Esophagus muscularis mucosa (tissue), 4 donors: Measurements from ENCODE around the gene DGCR8. TPM values are rescaled to one million over a fixed set of nuclear protein-coding genes. Genes with fewer than 3 reads are reported as not detected.

Source experiments
- DNase-seq: peaks from one replicate; pipeline ENCODE4 v3.0.0-alpha.2; 2017; ENCODE audit errors: extremely low spot score
- H3K27ac ChIP-seq, 4 donors: fragments of 200-600 bp; sonication (generic); replicated peaks in 1 of 4; 1 replicate in 3 of 4; 2 replicates in 1 of 4; pipeline ENCODE4 v1.5.1; 2016 to 2019; ENCODE audit warnings: mild to moderate bottlenecking in 1 of 4
- H3K27me3 ChIP-seq, 4 donors: fragments of 200-600 bp; sonication (generic); one replicate each; pipeline versions ENCODE4 v1.5.1 to v1.6.0; 2016 to 2019
- H3K36me3 ChIP-seq, 4 donors: fragments of 200-600 bp; sonication (generic); one replicate each; pipeline ENCODE4 v1.5.1; 2016 to 2019
- H3K4me1 ChIP-seq, 4 donors: fragments of 200-600 bp; sonication (generic); one replicate each; pipeline ENCODE4 v1.5.1; 2016 to 2019
- H3K4me3 ChIP-seq, 4 donors: fragments of 200-600 bp; sonication (generic); 1 replicate in 2 of 4; 2 replicates in 2 of 4; pipeline ENCODE4 v1.5.1; 2016 to 2019; ENCODE audit warnings: mild to moderate bottlenecking in 4 of 4, moderate library complexity in 1 of 4
- H3K9me3 ChIP-seq, 4 donors: fragments of 200-600 bp; sonication (generic); 1 replicate in 3 of 4; 2 replicates in 1 of 4; pipeline ENCODE4 v1.5.1; 2016 to 2019
- EP300 ChIP-seq: sonication (generic); formaldehyde crosslinking; IDR thresholded peaks from one replicate; pipeline ENCODE4 v1.6.1; 2017; ENCODE audit warnings: antibody characterized with exemption
- POLR2A ChIP-seq: fragments of 450-650 bp; IDR thresholded peaks from one replicate; pipeline ENCODE4 v1.6.1; 2017; ENCODE audit warnings: antibody characterized with exemption, moderate library complexity, mild to moderate bottlenecking, low read depth
- POLR2AphosphoS5 ChIP-seq, 2 donors: sonication (generic); formaldehyde crosslinking; IDR thresholded peaks; one replicate each; pipeline ENCODE4 v1.6.1; 2017; ENCODE audit warnings: antibody characterized with exemption in 2 of 2
- WGBS: methylation state at CpG from one replicate; pipeline ENCODE4 v1.1.5; 2018; 5-methylcytosine and 5-hydroxymethylcytosine counted together
- intact Hi-C: fragments of 100-400 bp; cut with DNase I; formaldehyde crosslinking; loops from one replicate; pipeline ENCODE4 v1.15.1; 2023
- total RNA-seq, 4 donors: library from RNA; depleted of rRNA; stranded (reverse); fragments of >200 nt; gene quantifications; one replicate each; pipeline versions ENCODE4 v1.1.0 to v1.2.1, GENCODE V29; 2016
- TF ChIP-seq, protein P1 (sequence below), 3 experiments: fragments of 200-600 bp in 2 of 3; fragments of 450-650 bp in 1 of 3; sonication (generic) in 2 of 3; IDR thresholded peaks; one replicate each; pipeline ENCODE4 v1.5.1; 2017 to 2019; ENCODE audit warnings: antibody characterized with exemption in 3 of 3, mild to moderate bottlenecking in 2 of 3, moderate library complexity in 1 of 3

Gene DGCR8
- total RNA-seq, 4 donors from 2014 or later = 16.9 to 26.6 (median 19.6) TPM

- Histone ChIP-seq H3K4me1 (peaks cover 57 to 62% (median 60%) of the 10 kb centered on the region in 4 donors), H3K27me3 (no peaks in the 10 kb centered on the region), H3K36me3 (peaks cover 0 to 38% (median 35%) of the 10 kb centered on the region in 4 donors), H3K27ac (peak overlapping the region; percentile 37 to 63 (median 54)), H3K4me3 (peak overlapping the region; percentile 10 to 15 (median 13)), H3K9me3 (no peaks in the 10 kb centered on the region)
- TF ChIP-seq, protein P1, sequence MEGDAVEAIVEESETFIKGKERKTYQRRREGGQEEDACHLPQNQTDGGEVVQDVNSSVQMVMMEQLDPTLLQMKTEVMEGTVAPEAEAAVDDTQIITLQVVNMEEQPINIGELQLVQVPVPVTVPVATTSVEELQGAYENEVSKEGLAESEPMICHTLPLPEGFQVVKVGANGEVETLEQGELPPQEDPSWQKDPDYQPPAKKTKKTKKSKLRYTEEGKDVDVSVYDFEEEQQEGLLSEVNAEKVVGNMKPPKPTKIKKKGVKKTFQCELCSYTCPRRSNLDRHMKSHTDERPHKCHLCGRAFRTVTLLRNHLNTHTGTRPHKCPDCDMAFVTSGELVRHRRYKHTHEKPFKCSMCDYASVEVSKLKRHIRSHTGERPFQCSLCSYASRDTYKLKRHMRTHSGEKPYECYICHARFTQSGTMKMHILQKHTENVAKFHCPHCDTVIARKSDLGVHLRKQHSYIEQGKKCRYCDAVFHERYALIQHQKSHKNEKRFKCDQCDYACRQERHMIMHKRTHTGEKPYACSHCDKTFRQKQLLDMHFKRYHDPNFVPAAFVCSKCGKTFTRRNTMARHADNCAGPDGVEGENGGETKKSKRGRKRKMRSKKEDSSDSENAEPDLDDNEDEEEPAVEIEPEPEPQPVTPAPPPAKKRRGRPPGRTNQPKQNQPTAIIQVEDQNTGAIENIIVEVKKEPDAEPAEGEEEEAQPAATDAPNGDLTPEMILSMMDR (IDR thresholded peaks at IDR 0.05) = no peak
- no peak for TF ChIP-seq POLR2A
- TF ChIP-seq POLR2AphosphoS5 (IDR thresholded peaks at IDR 0.05) = peak in 1 of 2 donors; percentile 5
- no peak for TF ChIP-seq EP300
- intact Hi-C loops = no loop called here
- DNase-seq = no peak
- WGBS = 28% methylated on average over 23 of the region's 26 CpGs
Measured at GRCh38 chr22:20137671-20138416, 57.8 kb downstream of the DGCR8 start.

GRCh38 chr22:20138417-20138738, 58.3 kb downstream of the DGCR8 start:
- peak overlapping the region; percentile 37 to 63 (median 54) for H3K27ac ChIP-seq

DNA sequence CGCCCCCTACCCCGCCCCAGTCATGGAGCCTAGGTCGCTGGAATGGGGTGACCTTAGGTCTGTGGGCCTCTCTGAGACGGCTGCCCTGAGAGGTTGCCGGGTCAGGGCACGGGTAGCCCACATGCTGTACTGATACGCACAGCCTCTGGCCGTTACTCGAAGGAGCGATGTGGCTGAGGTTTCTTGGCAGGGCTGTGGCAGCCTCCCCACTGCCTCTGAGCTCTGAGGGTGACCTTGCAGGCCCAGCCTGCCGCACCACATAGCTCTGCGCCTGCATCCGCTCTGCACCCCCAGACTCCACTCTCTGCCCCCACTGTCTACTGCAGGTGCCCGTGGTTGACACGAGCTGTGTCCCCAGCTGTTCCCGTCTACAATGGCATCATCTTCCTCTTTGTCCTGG, 58.8 kb downstream of the DGCR8 start:
- no peak for TF ChIP-seq EP300
- TF ChIP-seq, protein P1 (IDR thresholded peaks at IDR 0.05) = no peak
- no peak for TF ChIP-seq POLR2A
- no peak for TF ChIP-seq POLR2AphosphoS5 (IDR thresholded peaks at IDR 0.05)
- Histone ChIP-seq H3K4me1 (peaks cover 46 to 52% (median 49%) of the 10 kb centered on the region in 4 donors), H3K4me3 (no peak overlapping the region), H3K27me3 (no peaks in the 10 kb centered on the region), H3K9me3 (no peaks in the 10 kb centered on the region), H3K27ac (peak overlapping the region in 1 of 4 donors; percentile 63), H3K36me3 (peaks cover 0 to 49% (median 45%) of the 10 kb centered on the region in 4 donors)
- no peak for DNase-seq
- WGBS = 87% methylated on average over 15 of the region's 16 CpGs
- intact Hi-C loops = no loop called here

More at GRCh38 chr22:20138417-20138738, 58.3 kb downstream of the DGCR8 start:
- no peak for TF ChIP-seq POLR2AphosphoS5 (IDR thresholded peaks at IDR 0.05)
- TF ChIP-seq EP300 = no peak
- no peak for TF ChIP-seq POLR2A
- TF ChIP-seq, protein P1 (IDR thresholded peaks at IDR 0.05) = no peak
- DNase-seq = no peak
- H3K4me3 ChIP-seq = no peak overlapping the region
- intact Hi-C loops = no loop called here
- H3K9me3 ChIP-seq = no peaks in the 10 kb centered on the region
- 64% methylated on average over 4 of the region's 4 CpGs for WGBS
- peaks cover 51 to 57% (median 54%) of the 10 kb centered on the region in 4 donors for H3K4me1 ChIP-seq
- H3K27me3 ChIP-seq = no peaks in the 10 kb centered on the region
- H3K36me3 ChIP-seq = peaks cover 0 to 44% (median 40%) of the 10 kb centered on the region in 4 donors

GRCh38 chr22:20139391-20140106, 59.5 kb downstream of the DGCR8 start:
- 91% methylated on average over 27 of the region's 36 CpGs for WGBS
- no peak for TF ChIP-seq POLR2A
- no peak for TF ChIP-seq POLR2AphosphoS5 (IDR thresholded peaks at IDR 0.05)
- TF ChIP-seq, protein P1 (IDR thresholded peaks at IDR 0.05) = no peak
- no peak for TF ChIP-seq EP300
- intact Hi-C loops = no loop called here
- Histone ChIP-seq H3K36me3 (peaks cover 0 to 54% (median 48%) of the 10 kb centered on the region in 4 donors), H3K4me3 (no peak overlapping the region), H3K27me3 (no peaks in the 10 kb centered on the region), H3K9me3 (no peaks in the 10 kb centered on the region), H3K27ac (no peak overlapping the region), H3K4me1 (peaks cover 40 to 45% (median 43%) of the 10 kb centered on the region in 4 donors)
- DNase-seq = no peak
